ENCODE data around the gene ACSL6.
"Not testable (repeated sequence)": the region's sequence is repeated elsewhere in the genome, so short reads cannot be mapped to it uniquely, and the experiment has no call there.

The ACSL6 gene

GRCh38 chr5:131913603-131914002 lies 97.9 kb downstream of the ACSL6 start:
- no peak for TF ChIP-seq CTCF (IDR thresholded peaks at IDR 0.05; ENCODE audit: low read depth, low read length)
- in situ Hi-C loops (cut with HindIII; ENCODE audit: low sequenced_read_pairs): no loop called here
- no peak overlapping the region for H3K4me3 ChIP-seq (ENCODE audit: low read depth, low read length)
- DNase-seq (ENCODE audit: low read depth, low spot score): no peak

- in situ Hi-C loops (cut with HindIII; ENCODE audit: low sequenced_read_pairs): no loop called here
- DNase-seq (ENCODE audit: low read depth, low spot score): no peak
Measured at GRCh38 chr5:131906668-131907067, 104.8 kb downstream of the ACSL6 start.

GRCh38 chr5:131902266-131902665 lies 109.2 kb downstream of the ACSL6 start:
- DNase-seq (ENCODE audit: low read depth, low spot score); H3K4me3 ChIP-seq (ENCODE audit: low read depth, low read length); in situ Hi-C loops (cut with HindIII; ENCODE audit: low sequenced_read_pairs): not testable (repeated sequence)

More at GRCh38 chr5:131906668-131907067, 104.8 kb downstream of the ACSL6 start:
- no peak for TF ChIP-seq CTCF (IDR thresholded peaks at IDR 0.05; ENCODE audit: low read depth, low read length)
- no peak overlapping the region for H3K4me3 ChIP-seq (ENCODE audit: low read depth, low read length)

Data from astrocyte of the spinal cord (primary cell).